H1 (cell line): ENCODE data around the gene CHI3L2. TPM values are rescaled to one million over a fixed set of nuclear protein-coding genes. Genes with fewer than 3 reads are reported as not detected.

Source experiments
- CTCF ChIA-PET: fragments of 300-600 bp; sonication (Branson Sonifier 250); formaldehyde crosslinking; loops from one replicate; lab custom pipeline; 2021; ENCODE audit not compliant: partially characterized antibody; lab: Charles Lee
- POLR2A ChIA-PET: fragments of 300-600 bp; sonication (Branson Sonifier 250); formaldehyde crosslinking; loops from one replicate; lab custom pipeline; 2021; ENCODE audit warnings: inconsistent platforms; ENCODE audit not compliant: partially characterized antibody; lab: Charles Lee
- DNase-seq, 2 experiments: peaks; one replicate each; pipeline versions ENCODE4 v3.0.0 to v3.0.0-alpha.2; 2010 to 2022; ENCODE audit warnings: low spot score in 2 of 2, low read depth in 1 of 2, mixed read lengths in 1 of 2
- FAIRE-seq: peaks from 2 replicates; lab custom pipeline; 2011; peaks lifted over from hg19 to GRCh38; lab: Jason Lieb, UNC
- H2AFZ ChIP-seq: 2 replicates; pipeline ENCODE4 v1.8.1; 2012; ENCODE audit warnings: low read length, inconsistent platforms
- H2AK5ac ChIP-seq: 2 replicates; pipeline ENCODE4 v1.6.1; 2013; ENCODE audit warnings: low read depth, low read length
- H2BK120ac ChIP-seq: replicated peaks from 2 replicates; pipeline ENCODE3; 2013; ENCODE audit warnings: low read depth, low read length, inconsistent platforms
- H2BK12ac ChIP-seq: 2 replicates; pipeline ENCODE4 v1.6.1; 2013; ENCODE audit warnings: low read depth, low read length
- H2BK15ac ChIP-seq: 2 replicates; pipeline ENCODE4 v1.6.1; 2013; ENCODE audit warnings: low read length
- H2BK20ac ChIP-seq: 2 replicates; pipeline ENCODE4 v1.6.1; 2013; ENCODE audit warnings: low read length
- H2BK5ac ChIP-seq: 2 replicates; pipeline ENCODE4 v1.6.1; 2013; ENCODE audit warnings: low read depth, low read length
- H3K14ac ChIP-seq: 2 replicates; pipeline ENCODE4 v1.6.1; 2013; ENCODE audit warnings: inconsistent platforms; ENCODE audit not compliant: insufficient read length
- H3K18ac ChIP-seq: 2 replicates; pipeline ENCODE4 v1.6.1; 2013; ENCODE audit warnings: low read length; ENCODE audit errors: extremely low read depth
- H3K23ac ChIP-seq: 2 replicates; pipeline ENCODE4 v1.6.1; 2013; ENCODE audit warnings: inconsistent platforms; ENCODE audit not compliant: insufficient read length
- H3K23me2 ChIP-seq: 2 replicates; pipeline ENCODE4 v1.6.1; 2013; ENCODE audit warnings: low read depth, low read length
- H3K27ac ChIP-seq: 2 replicates; pipeline ENCODE4 v1.6.1; 2011; ENCODE audit warnings: low read depth, low read length, inconsistent platforms
- H3K27me3 ChIP-seq, 4 experiments: replicated peaks in 1 of 4; 1 replicate in 1 of 4; 2 replicates in 3 of 4; pipeline versions ENCODE4 v1.6.1 to v1.8.1; 2011 to 2013; ENCODE audit warnings: low read length in 3 of 4, mild to moderate bottlenecking in 3 of 4, inconsistent platforms in 2 of 4, mixed read lengths in 2 of 4, moderate library complexity in 1 of 4; ENCODE audit not compliant: control insufficient read depth in 3 of 4, insufficient read depth in 3 of 4; ENCODE audit errors: extremely low read depth in 1 of 4
- H3K36me3 ChIP-seq, 4 experiments: 2 replicates each; pipeline versions ENCODE4 v1.6.1 to v1.8.1; 2011 to 2013; ENCODE audit warnings: mild to moderate bottlenecking in 4 of 4, low read length in 3 of 4, moderate library complexity in 2 of 4, control low read depth in 1 of 4, inconsistent platforms in 1 of 4; ENCODE audit not compliant: insufficient read depth in 4 of 4, control insufficient read depth in 2 of 4
- H3K4ac ChIP-seq: replicated peaks from 2 replicates; pipeline ENCODE3; 2013; ENCODE audit warnings: low read length, low read depth, mixed read lengths, inconsistent platforms; ENCODE audit not compliant: insufficient read length
- H3K4me1 ChIP-seq, 4 experiments: replicated peaks in 1 of 4; 1 replicate in 1 of 4; 2 replicates in 3 of 4; pipeline versions ENCODE4 v1.6.1 to v1.8.1; 2011 to 2013; ENCODE audit warnings: low read length in 3 of 4, inconsistent platforms in 2 of 4, mixed read lengths in 1 of 4; ENCODE audit not compliant: insufficient read depth in 4 of 4, control insufficient read depth in 3 of 4
- H3K4me2 ChIP-seq, 2 experiments: 2 replicates each; pipeline versions ENCODE4 v1.6.1 to v1.8.1; 2011 to 2013; ENCODE audit warnings: low read depth in 2 of 2, low read length in 2 of 2, control low read depth in 1 of 2, inconsistent platforms in 1 of 2, mild to moderate bottlenecking in 1 of 2; ENCODE audit not compliant: insufficient read depth in 1 of 2
- H3K4me3 ChIP-seq, 4 experiments: fragments of 200-600, 300-600 bp in 1 of 4; sonication (generic), shearing (Covaris generic), sonication (Bioruptor Twin) in 1 of 4; 2 replicates each; pipeline versions ENCODE4 v1.5.1 to v1.8.1; 2011 to 2016; ENCODE audit warnings: low read length in 4 of 4, low read depth in 3 of 4, control low read depth in 2 of 4, inconsistent platforms in 2 of 4, mild to moderate bottlenecking in 2 of 4, mixed read lengths in 1 of 4, moderate library complexity in 1 of 4; ENCODE audit not compliant: insufficient read depth in 2 of 4; ENCODE audit errors: extremely low read depth in 1 of 4
- H3K56ac ChIP-seq: replicated peaks from 2 replicates; pipeline ENCODE3; 2013; ENCODE audit warnings: low read depth, mild to moderate bottlenecking, mixed read lengths, low read length, inconsistent platforms; ENCODE audit not compliant: insufficient read length
- H3K79me1 ChIP-seq: 2 replicates; pipeline ENCODE4 v1.6.1; 2013; ENCODE audit warnings: low read depth, low read length, control low read depth
- H3K79me2 ChIP-seq, 2 experiments: 2 replicates each; pipeline versions ENCODE4 v1.6.1 to v1.8.1; 2012 to 2013; ENCODE audit warnings: low read length in 2 of 2, mild to moderate bottlenecking in 2 of 2, inconsistent platforms in 1 of 2; ENCODE audit not compliant: insufficient read depth in 2 of 2, control insufficient read depth in 1 of 2
- H3K9ac ChIP-seq, 4 experiments: replicated peaks in 1 of 4; 1 replicate in 1 of 4; 2 replicates in 3 of 4; pipeline versions ENCODE4 v1.6.1 to v1.8.1; 2011 to 2013; ENCODE audit warnings: low read depth in 3 of 4, low read length in 3 of 4, control low read depth in 2 of 4, mild to moderate bottlenecking in 2 of 4, moderate library complexity in 2 of 4, inconsistent platforms in 1 of 4; ENCODE audit errors: extremely low read depth in 1 of 4
- H3K9me3 ChIP-seq, 2 experiments: 2 replicates each; pipeline versions ENCODE4 v1.6.1 to v1.8.1; 2012 to 2013; ENCODE audit warnings: mild to moderate bottlenecking in 2 of 2, moderate library complexity in 2 of 2, control low read depth in 1 of 2, inconsistent platforms in 1 of 2, low read depth in 1 of 2, low read length in 1 of 2, mixed read lengths in 1 of 2; ENCODE audit not compliant: insufficient read depth in 2 of 2
- H4K20me1 ChIP-seq, 2 experiments: replicated peaks in 1 of 2; 2 replicates each; pipeline versions ENCODE3 to v1.8.1; 2011 to 2013; ENCODE audit warnings: inconsistent platforms in 2 of 2, low read length in 2 of 2, mild to moderate bottlenecking in 1 of 2; ENCODE audit not compliant: insufficient read depth in 2 of 2, control insufficient read depth in 1 of 2
- H4K5ac ChIP-seq: 2 replicates; pipeline ENCODE4 v1.6.1; 2013; ENCODE audit warnings: low read length, low read depth, mixed read lengths, inconsistent platforms; ENCODE audit not compliant: insufficient read length
- H4K8ac ChIP-seq: 2 replicates; pipeline ENCODE4 v1.8.0; 2013; ENCODE audit warnings: mild to moderate bottlenecking, moderate library complexity, low read length, inconsistent platforms; ENCODE audit not compliant: insufficient read depth; ENCODE audit errors: extremely low read depth
- H4K91ac ChIP-seq: replicated peaks from 2 replicates; pipeline ENCODE3; 2013; ENCODE audit warnings: low read length, mixed read lengths, inconsistent platforms; ENCODE audit not compliant: insufficient read length
- CHD2 ChIP-seq: IDR thresholded peaks from 2 replicates; pipeline ENCODE4 v1.6.1; 2012; ENCODE audit warnings: low read length, improper control_type of control experiment
- CREB1 ChIP-seq: IDR thresholded peaks from 2 replicates; pipeline ENCODE4 v1.6.1; 2012; ENCODE audit warnings: inconsistent platforms
- CTCF ChIP-seq, 3 experiments: IDR thresholded peaks; 1 replicate in 2 of 3; 2 replicates in 1 of 3; pipeline versions ENCODE4 v1.5.1 to v1.6.1; 2011; ENCODE audit warnings: low read length in 3 of 3, mild to moderate bottlenecking in 3 of 3, inconsistent platforms in 2 of 3, low read depth in 1 of 3, moderate library complexity in 1 of 3; ENCODE audit not compliant: insufficient read depth in 1 of 3; ENCODE audit errors: control extremely low read depth in 1 of 3
- POLR2A ChIP-seq, 2 experiments: IDR thresholded peaks; 1 replicate in 1 of 2; 2 replicates in 1 of 2; pipeline ENCODE4 v1.6.1; 2011; ENCODE audit warnings: low read depth in 2 of 2, low read length in 2 of 2, mild to moderate bottlenecking in 2 of 2; ENCODE audit errors: control extremely low read depth in 1 of 2
- POLR2AphosphoS5 ChIP-seq: IDR thresholded peaks from 2 replicates; pipeline ENCODE4 v1.6.1; 2011; ENCODE audit warnings: low read depth, low read length
- RBBP5 ChIP-seq: IDR thresholded peaks from 2 replicates; pipeline ENCODE4 v1.7.1; 2012; ENCODE audit warnings: low read depth, mild to moderate bottlenecking, inconsistent platforms, low read length, moderate library complexity, borderline replicate concordance
- SIX5 ChIP-seq: IDR thresholded peaks from 2 replicates; pipeline ENCODE4 v1.6.1; 2011; ENCODE audit warnings: mild to moderate bottlenecking, low read depth, low read length
- WGBS, 2 experiments: shearing (Covaris generic) in 1 of 2; methylation state at CpG; one replicate each; pipeline versions ENCODE4 v1.1.6 to v1.1.7; 2013 to 2015; ENCODE audit warnings: low lambda C conversion rate in 2 of 2, mixed read lengths in 2 of 2, inconsistent platforms in 1 of 2, low coverage in 1 of 2, missing lambda C conversion rate in 1 of 2; ENCODE audit not compliant: insufficient replicate concordance in 2 of 2, insufficient coverage in 1 of 2, insufficient read length in 1 of 2; ENCODE audit errors: extremely low coverage in 1 of 2, missing lambda C conversion rate in 1 of 2; 5-methylcytosine and 5-hydroxymethylcytosine counted together
- polyA plus RNA-seq, 7 experiments: library from polyadenylated mRNA; depleted of rRNA in 3 of 7; stranded (reverse) in 5 of 7; unstranded in 2 of 7; fragments of >200 nt in 5 of 7; fragments of 200-250 nt in 2 of 7; gene quantifications; 1 replicate in 5 of 7; 2 replicates in 1 of 7; 4 replicates in 1 of 7; pipeline versions ENCODE4 v1.2.1 to v1.2.3, GENCODE V29; 2011 to 2013; ENCODE audit warnings: missing spikeins in 2 of 7, mixed read lengths in 2 of 7
- total RNA-seq: library from RNA; stranded (reverse); fragmentation: NEBNext Ultra II Directional; extraction: Animal tissue kit (Norgen Biotek cat#: 25700); gene quantifications from 2 replicates; pipeline ENCODE4 v1.2.1, GENCODE V29; 2021
- TF ChIP-seq, protein P1 (sequence below): IDR thresholded peaks from 2 replicates; pipeline ENCODE4 v1.6.1; 2012; ENCODE audit warnings: inconsistent platforms

CHI3L2 gene
- total and polyA plus RNA-seq, 2 of the 8 experiments (the other 6 are each of a cell fraction or from before 2014, with no cell fraction given) = not detected

DNA sequence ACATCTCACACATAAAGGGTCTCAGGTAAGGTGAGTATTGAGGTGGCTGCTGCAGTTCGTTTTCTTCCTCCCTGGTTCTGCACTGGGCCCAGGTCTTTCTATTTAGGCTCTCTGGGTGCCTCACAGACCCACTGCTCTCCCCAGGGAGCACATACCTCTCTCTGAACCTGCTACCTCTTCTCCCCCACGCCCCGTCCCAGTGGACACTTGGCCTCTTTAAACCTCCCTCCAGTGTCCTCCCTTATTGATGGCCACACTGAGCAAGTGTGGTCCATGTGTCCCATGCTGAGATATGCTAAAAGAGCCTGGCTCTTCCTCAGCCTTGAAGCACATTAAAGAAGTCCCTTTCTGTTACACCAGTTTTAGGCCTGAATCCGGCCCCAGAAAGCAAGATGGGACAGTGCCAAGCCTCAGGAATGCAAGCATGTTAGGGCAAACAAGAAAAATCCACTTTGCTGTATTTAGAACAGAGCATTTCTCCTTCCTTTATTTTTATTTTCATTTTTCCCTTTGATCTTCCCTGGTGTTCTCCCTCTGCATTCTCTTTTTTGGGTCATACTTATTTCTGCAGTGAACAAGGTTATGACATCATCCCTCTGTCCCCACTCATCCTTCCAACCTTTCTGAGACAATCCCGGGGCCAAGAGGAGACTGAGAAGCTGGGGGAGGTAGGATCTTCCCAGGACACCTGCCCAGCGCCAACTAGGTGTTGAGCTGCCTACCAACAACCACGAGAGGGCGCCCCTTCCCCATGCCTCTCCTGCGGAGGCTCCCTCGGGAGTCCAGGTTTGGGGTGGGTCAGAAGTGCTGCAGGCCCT is 5.0 kb upstream of the CHI3L2 start:
- Histone ChIP-seq H2AFZ (peak overlapping the region; percentile 60; the same call in 1 of the 2 replicates), H4K8ac (no peak overlapping the region)
- no peak for TF ChIP-seq POLR2AphosphoS5
- no peak for TF ChIP-seq CREB1
- no peak for TF ChIP-seq POLR2A (IDR thresholded peaks at IDR 0.05; ENCODE audit: control extremely low read depth in 1 of 2, low read depth in 2 of 2, low read length in 2 of 2)
- 0 out of 2 replicates have a peak, but pooled peaks have one; percentile 13 for TF ChIP-seq CHD2
- TF ChIP-seq RBBP5 = no peak
- TF ChIP-seq, protein P1, sequence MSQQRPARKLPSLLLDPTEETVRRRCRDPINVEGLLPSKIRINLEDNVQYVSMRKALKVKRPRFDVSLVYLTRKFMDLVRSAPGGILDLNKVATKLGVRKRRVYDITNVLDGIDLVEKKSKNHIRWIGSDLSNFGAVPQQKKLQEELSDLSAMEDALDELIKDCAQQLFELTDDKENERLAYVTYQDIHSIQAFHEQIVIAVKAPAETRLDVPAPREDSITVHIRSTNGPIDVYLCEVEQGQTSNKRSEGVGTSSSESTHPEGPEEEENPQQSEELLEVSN = no peak
- peak; percentile 95 to 98 (median 96) for TF ChIP-seq CTCF (IDR thresholded peaks at IDR 0.05; ENCODE audit: control extremely low read depth in 1 of 3, insufficient read depth in 1 of 3, low read depth in 1 of 3, low read length in 3 of 3)
- no peak for TF ChIP-seq SIX5

More for the DNA sequence above, 5.0 kb upstream of the CHI3L2 start:
- 0 out of 2 replicates have a peak overlapping the region, but pooled peaks have one; percentile 33 for H2BK15ac ChIP-seq
- WGBS, 2 experiments = 43% methylated on average over 10 of the region's 10 CpGs; no CpG with 5 or more reads in 1 of the 2 experiments
- FAIRE-seq (no peak), DNase-seq (peak; percentile 46 to 94)
- H3K18ac ChIP-seq = no peak overlapping the region
- H3K36me3 ChIP-seq = no peaks in the 10 kb centered on the region
- no peak overlapping the region for H4K91ac ChIP-seq
- peaks cover 0 to 8% (median under 1%) of the 10 kb centered on the region in 4 experiments; a peak in 2 of 7 replicates for H3K4me1 ChIP-seq
- H2BK120ac ChIP-seq = no peak overlapping the region
- H3K23me2 ChIP-seq = no peaks in the 10 kb centered on the region
- no peaks in the 10 kb centered on the region for H3K79me1 ChIP-seq
- H3K56ac ChIP-seq = no peak overlapping the region
- no peak overlapping the region for H3K27ac ChIP-seq
- no peak overlapping the region for H3K23ac ChIP-seq
- H4K5ac ChIP-seq = no peak overlapping the region
- H2BK12ac ChIP-seq = no peak overlapping the region
- H3K9ac ChIP-seq = no peak overlapping the region
- no peaks in the 10 kb centered on the region for H4K20me1 ChIP-seq
- ChIA-PET POLR2A (interaction anchor here (0.8 to 1.4 kb wide), 3 partner anchors 111 to 125 kb away, joined by 3 to 5 read pairs (median 4); no protein-coding TSS in a partner anchor), CTCF (interaction anchor here (0.5 to 1.8 kb wide), 35 partner anchors 10 to 1566 kb away, joined by 3 to 58 read pairs (median 5); no protein-coding TSS in a partner anchor)
- H3K4me2 ChIP-seq = no peak overlapping the region
- no peaks in the 10 kb centered on the region for H3K9me3 ChIP-seq
- H2BK5ac ChIP-seq = peak overlapping the region; percentile 53; the same call in 1 of the 2 replicates
- H3K4me3 ChIP-seq = no peak overlapping the region
- no peak overlapping the region for H3K4ac ChIP-seq
- H3K79me2 ChIP-seq = no peaks in the 10 kb centered on the region
- H2BK20ac ChIP-seq = no peak overlapping the region
- no peak overlapping the region for H3K14ac ChIP-seq
- no peak overlapping the region; the same call in 1 of the 2 replicates for H2AK5ac ChIP-seq
- no peaks in the 10 kb centered on the region for H3K27me3 ChIP-seq
